Parathyroid adenoma (tissue), 2 donors: Measurements from ENCODE around the gene TNS3.

Experiments used
- H2AFZ ChIP-seq: fragments of 300-600 bp; sonication (generic); one replicate; pipeline ENCODE4 v1.7.0; 2017; ENCODE audit warnings: antibody characterized with exemption, mild to moderate bottlenecking
- H3K27ac ChIP-seq: fragments of 300-600 bp; sonication (generic); one replicate; pipeline ENCODE4 v1.7.0; 2017
- H3K27me3 ChIP-seq: fragments of 300-600 bp; sonication (generic); one replicate; pipeline ENCODE4 v1.7.0; 2017; ENCODE audit warnings: low read length; ENCODE audit not compliant: control insufficient read depth, insufficient read depth
- H3K36me3 ChIP-seq: fragments of 300-600 bp; sonication (generic); one replicate; pipeline ENCODE4 v1.7.0; 2017; ENCODE audit warnings: low read length; ENCODE audit not compliant: control insufficient read depth, insufficient read depth
- H3K4me1 ChIP-seq: fragments of 300-600 bp; sonication (generic); one replicate; pipeline ENCODE4 v1.7.0; 2017; ENCODE audit warnings: control low read depth
- H3K4me2 ChIP-seq: fragments of 300-600 bp; sonication (generic); one replicate; pipeline ENCODE4 v1.7.0; 2017; ENCODE audit warnings: low read length
- H3K4me3 ChIP-seq: fragments of 300-600 bp; sonication (generic); one replicate; pipeline ENCODE4 v1.7.0; 2017; ENCODE audit warnings: low read depth, low read length
- H3K79me2 ChIP-seq: fragments of 300-600 bp; sonication (generic); one replicate; pipeline ENCODE4 v1.7.0; 2017; ENCODE audit warnings: control low read depth
- H3K9ac ChIP-seq: fragments of 300-600 bp; sonication (generic); one replicate; pipeline ENCODE4 v1.7.0; 2017; ENCODE audit warnings: mild to moderate bottlenecking
- H3K9me3 ChIP-seq: fragments of 300-600 bp; sonication (generic); one replicate; pipeline ENCODE4 v1.7.0; 2017; ENCODE audit warnings: low read length; ENCODE audit not compliant: control insufficient read depth
- CTCF ChIP-seq: fragments of 300-600 bp; sonication (generic); IDR thresholded peaks from one replicate; pipeline ENCODE4 v1.7.0; 2017; ENCODE audit warnings: antibody characterized with exemption, mild to moderate bottlenecking
- donor health status: primary hyperparathyroidism.

Gene TNS3

GRCh38 chr7:47455872-47456185 is 126.1 kb downstream of the TNS3 start:
- Histone ChIP-seq H3K27ac (no peak overlapping the region), H3K9ac (no peak overlapping the region), H3K4me2 (no peak overlapping the region), H3K4me3 (no peak overlapping the region), H2AFZ (no peak overlapping the region), H3K79me2 (peaks cover 14% of the 10 kb centered on the region), H3K4me1 (peaks cover 45% of the 10 kb centered on the region), H3K27me3 (no peaks in the 10 kb centered on the region), H3K36me3 (no peaks in the 10 kb centered on the region), H3K9me3 (no peaks in the 10 kb centered on the region)
- TF ChIP-seq CTCF = no peak

GRCh38 chr7:47454974-47455871 is 126.7 kb downstream of the TNS3 start:
- TF ChIP-seq CTCF = no peak
- H3K9me3 ChIP-seq = no peaks in the 10 kb centered on the region
- H3K27me3 ChIP-seq = no peaks in the 10 kb centered on the region
- H3K4me2 ChIP-seq = no peak overlapping the region
- H3K9ac ChIP-seq = no peak overlapping the region
- no peak overlapping the region for H2AFZ ChIP-seq
- no peak overlapping the region for H3K4me3 ChIP-seq
- H3K36me3 ChIP-seq = no peaks in the 10 kb centered on the region
- H3K27ac ChIP-seq = no peak overlapping the region
- peaks cover 14% of the 10 kb centered on the region for H3K79me2 ChIP-seq
- peaks cover 45% of the 10 kb centered on the region for H3K4me1 ChIP-seq

- TF ChIP-seq CTCF = no peak
- H3K79me2 ChIP-seq = peaks cover 14% of the 10 kb centered on the region
- H3K27me3 ChIP-seq = no peaks in the 10 kb centered on the region
- no peak overlapping the region for H2AFZ ChIP-seq
- no peak overlapping the region for H3K4me3 ChIP-seq
- H3K9ac ChIP-seq = no peak overlapping the region
- peak overlapping the region; percentile 89 for H3K27ac ChIP-seq
- H3K4me1 ChIP-seq = peaks cover 45% of the 10 kb centered on the region
- no peak overlapping the region for H3K4me2 ChIP-seq
- no peaks in the 10 kb centered on the region for H3K36me3 ChIP-seq
- H3K9me3 ChIP-seq = no peaks in the 10 kb centered on the region
Measured at GRCh38 chr7:47454069-47454973, 127.6 kb downstream of the TNS3 start.

DNA sequence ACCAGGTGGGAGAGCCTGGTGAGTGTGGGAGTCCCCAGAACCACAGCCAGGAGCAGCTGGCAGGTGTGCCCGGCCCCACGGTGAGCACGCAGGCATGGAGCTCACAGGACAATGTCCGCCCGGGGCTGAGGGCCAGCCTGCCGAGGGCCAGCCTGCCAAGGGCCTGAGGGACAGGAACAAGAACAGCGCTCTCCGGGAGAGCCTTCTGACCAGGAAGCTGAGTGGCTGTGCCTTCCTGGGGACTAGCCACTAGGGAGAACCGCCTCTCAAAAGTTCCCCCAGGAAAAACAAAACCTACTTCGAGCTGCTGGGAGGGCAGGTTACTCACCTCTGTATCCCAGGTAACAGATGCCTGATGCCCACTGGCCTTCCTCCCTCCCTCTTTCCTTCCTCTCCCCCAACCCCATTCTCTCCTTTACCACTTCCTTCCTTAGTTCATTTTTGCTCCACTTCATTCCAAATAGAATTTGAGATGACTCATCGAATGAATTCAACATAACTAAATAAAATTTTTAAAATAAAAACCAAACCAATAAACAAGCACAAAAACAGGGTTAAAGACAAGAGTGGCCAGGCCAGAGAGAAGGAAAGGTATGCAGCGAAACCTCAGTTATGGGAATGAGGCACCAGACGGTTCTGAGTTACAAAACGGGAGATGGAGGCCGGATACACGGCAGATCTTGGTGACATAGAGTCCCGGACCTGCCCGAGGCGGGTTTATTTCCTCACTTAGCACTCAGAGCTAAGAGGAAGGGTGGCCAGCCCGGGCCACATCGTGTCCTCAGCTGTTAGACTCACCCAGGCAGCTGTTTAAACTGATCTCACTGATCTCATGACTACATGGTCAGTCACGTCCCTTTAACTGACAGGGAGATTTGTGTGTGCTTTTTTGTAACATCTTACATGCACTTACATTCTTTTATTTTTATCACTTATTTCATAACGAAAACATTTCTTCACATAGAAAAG is 128.5 kb downstream of the TNS3 start:
- no peaks in the 10 kb centered on the region for H3K27me3 ChIP-seq
- peak overlapping the region; percentile 52 for H3K4me2 ChIP-seq
- peak overlapping the region; percentile 61 for H3K9ac ChIP-seq
- no peaks in the 10 kb centered on the region for H3K9me3 ChIP-seq
- H3K79me2 ChIP-seq = peaks cover 14% of the 10 kb centered on the region
- no peak for TF ChIP-seq CTCF
- peaks cover 40% of the 10 kb centered on the region for H3K4me1 ChIP-seq
- H3K27ac ChIP-seq = peak overlapping the region; percentile 89
- no peaks in the 10 kb centered on the region for H3K36me3 ChIP-seq
- H2AFZ ChIP-seq = peak overlapping the region; percentile 84
- H3K4me3 ChIP-seq = peak overlapping the region; percentile 53
